ENCODE measurements around the gene POC1A. TPM values are rescaled to one million over a fixed set of nuclear protein-coding genes. Genes with fewer than 3 reads are reported as not detected.

Gene POC1A
- polyA plus RNA-seq, 1 of the 3 experiments (the other 2 are of a cell fraction), result 11.7 TPM

- Histone ChIP-seq H3F3A (replicated peaks; ENCODE audit: insufficient read depth) (no peaks in the 10 kb centered on the region), H3K9ac (no peak overlapping the region), H3K9me3 (no peaks in the 10 kb centered on the region), H3K36me3 (replicated peaks in 1 of 2; ENCODE audit: control insufficient read depth in 1 of 2, insufficient read depth in 2 of 2, low read length in 1 of 2) (no peaks in the 10 kb centered on the region), H3K27ac (ENCODE audit: low read depth in 2 of 2, low read length in 1 of 2) (no peak overlapping the region), H3K79me2 (ENCODE audit: insufficient read depth) (no peaks in the 10 kb centered on the region), H4K20me1 (ENCODE audit: insufficient read depth) (no peaks in the 10 kb centered on the region), H3K4me3 (ENCODE audit: low read depth in 2 of 2, low read length in 1 of 2) (no peak overlapping the region), H2AFZ (ENCODE audit: low read depth) (no peak overlapping the region), H3K9me2 (no peaks in the 10 kb centered on the region), H3K27me3 (ENCODE audit: insufficient read depth) (no peaks in the 10 kb centered on the region), H3K4me2 (no peak overlapping the region), H3K4me1 (ENCODE audit: control insufficient read depth in 1 of 2, insufficient read depth in 2 of 2, low read depth in 1 of 2, low read length in 1 of 2) (peaks cover 0 to 11% of the 10 kb centered on the region in 2 experiments; a peak in 1 of 4 replicates)
- CTCF ChIA-PET, result interaction anchor here (0.6 to 2.0 kb wide), 5 partner anchors 10 to 173 kb away, joined by 3 to 4 read pairs (median 4); no protein-coding TSS in a partner anchor
- TF ChIP-seq JUND (IDR thresholded peaks at IDR 0.05), result no peak
- TF ChIP-seq PBX3 (IDR thresholded peaks at IDR 0.05), result no peak
- TF ChIP-seq SIN3A (IDR thresholded peaks at IDR 0.05; ENCODE audit: borderline replicate concordance, low read depth, low read length), result no peak
- no peak for TF ChIP-seq CHD2 (IDR thresholded peaks at IDR 0.05; ENCODE audit: low read length, partially characterized antibody)
- TF ChIP-seq ZBTB33 (IDR thresholded peaks at IDR 0.05; ENCODE audit: borderline replicate concordance, low read depth), result no peak
- no peak for TF ChIP-seq RAD21 (IDR thresholded peaks at IDR 0.05; ENCODE audit: low read length)
- TF ChIP-seq TCF12 (IDR thresholded peaks at IDR 0.05), result no peak
- no peak for TF ChIP-seq MAX (IDR thresholded peaks at IDR 0.05; ENCODE audit: low read depth)
- no peak for TF ChIP-seq MXI1 (IDR thresholded peaks at IDR 0.05; ENCODE audit: low read depth, low read length)
- TF ChIP-seq GATA2 (CRISPR knock-in tag; IDR thresholded peaks at IDR 0.05), result no peak
- no peak for TF ChIP-seq TAF1 (IDR thresholded peaks at IDR 0.05; ENCODE audit: borderline replicate concordance, low read depth, low read length)
- TF ChIP-seq USF2 (IDR thresholded peaks at IDR 0.05; ENCODE audit: borderline replicate concordance, low read depth, low read length), result no peak
- TF ChIP-seq REST (IDR thresholded peaks at IDR 0.05; ENCODE audit: low read depth, low read length), result no peak
- TF ChIP-seq YY1 (IDR thresholded peaks at IDR 0.05; ENCODE audit: low read depth), result no peak
- no peak for TF ChIP-seq USF1 (IDR thresholded peaks at IDR 0.05; ENCODE audit: borderline replicate concordance, low read depth)
- no peak for TF ChIP-seq RXRA (IDR thresholded peaks at IDR 0.05; ENCODE audit: borderline replicate concordance, low read depth)
- TF ChIP-seq MEF2A (IDR thresholded peaks at IDR 0.05; ENCODE audit: borderline replicate concordance, low read depth), result no peak
- no peak for TF ChIP-seq FOXJ3 (CRISPR knock-in tag; IDR thresholded peaks at IDR 0.05)
- no peak for TF ChIP-seq NFIC (IDR thresholded peaks at IDR 0.05; ENCODE audit: borderline replicate concordance)
- no peak for TF ChIP-seq CTCF (IDR thresholded peaks at IDR 0.05)
- no peak for DNase-seq
- POLR2A ChIA-PET, result interaction anchor here (0.9 kb wide), 1 partner anchor 64 kb away, joined by 3 read pairs; the partner anchor contains the start of gene TWF2
- 89% methylated on average over 9 of the region's 9 CpGs for WGBS (ENCODE audit: low lambda C conversion rate)
Measured at GRCh38 chr3:52174896-52175295, 20.7 kb upstream of the POC1A start.
